Gastrocnemius medialis (tissue), 4 donors: ENCODE data around the gene THBS3.

Source experiments
- POLR2A ChIP-seq, 2 donors: fragments of 450-650 bp; IDR thresholded peaks; one replicate each; pipeline ENCODE4 v1.6.1; 2017; ENCODE audit warnings: antibody characterized with exemption in 2 of 2, mild to moderate bottlenecking in 2 of 2, moderate library complexity in 2 of 2
- TF ChIP-seq, protein P1 (sequence below), 5 experiments: fragments of 450-650 bp in 3 of 5; fragments of 200-600 bp in 2 of 5; sonication (generic) in 2 of 5; IDR thresholded peaks in 4 of 5; conservative IDR thresholded peaks in 1 of 5; 1 replicate in 4 of 5; 2 replicates in 1 of 5; pipeline ENCODE4 v1.5.1; 2016 to 2019; ENCODE audit warnings: antibody characterized with exemption in 5 of 5, mild to moderate bottlenecking in 3 of 5, moderate library complexity in 3 of 5

DNA sequence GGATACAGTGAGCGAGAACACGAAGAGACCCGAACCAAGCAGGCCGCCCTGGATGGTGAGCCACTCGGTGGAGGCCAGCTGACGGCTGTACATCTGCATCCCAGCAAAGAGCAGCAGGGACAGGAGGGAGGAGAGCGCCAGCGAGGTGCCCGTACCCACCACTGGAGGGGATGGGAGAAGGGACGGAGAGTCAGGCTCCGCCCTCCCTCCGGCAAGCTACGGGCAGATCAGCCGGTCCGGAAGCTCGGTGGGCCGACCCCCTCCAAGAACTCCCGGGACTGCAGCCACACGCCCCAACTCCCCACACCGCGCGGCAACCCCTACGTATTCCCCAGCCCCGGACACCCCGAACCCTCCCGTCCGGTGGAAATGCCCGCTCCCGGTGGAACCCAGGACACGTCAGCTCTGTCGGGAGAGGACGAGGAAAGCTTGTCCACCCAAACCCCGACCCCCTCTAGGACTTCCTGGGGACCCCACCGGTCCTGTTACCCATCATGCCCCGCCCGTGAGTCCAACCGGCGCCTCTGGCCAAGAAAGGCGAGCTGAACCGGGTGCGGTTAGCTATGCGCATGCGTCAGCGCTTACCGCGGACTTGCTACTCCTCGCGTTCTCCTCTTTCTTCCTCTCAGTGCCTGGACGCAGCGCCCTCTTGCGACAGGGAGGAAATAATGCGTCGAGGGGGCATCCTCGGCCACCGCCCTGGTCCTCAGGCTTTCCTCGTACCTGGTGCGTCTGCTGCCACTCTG lies 34.8 kb downstream of the THBS3 start, which contains the start of gene KRTCAP2:
- TF ChIP-seq, protein P1, sequence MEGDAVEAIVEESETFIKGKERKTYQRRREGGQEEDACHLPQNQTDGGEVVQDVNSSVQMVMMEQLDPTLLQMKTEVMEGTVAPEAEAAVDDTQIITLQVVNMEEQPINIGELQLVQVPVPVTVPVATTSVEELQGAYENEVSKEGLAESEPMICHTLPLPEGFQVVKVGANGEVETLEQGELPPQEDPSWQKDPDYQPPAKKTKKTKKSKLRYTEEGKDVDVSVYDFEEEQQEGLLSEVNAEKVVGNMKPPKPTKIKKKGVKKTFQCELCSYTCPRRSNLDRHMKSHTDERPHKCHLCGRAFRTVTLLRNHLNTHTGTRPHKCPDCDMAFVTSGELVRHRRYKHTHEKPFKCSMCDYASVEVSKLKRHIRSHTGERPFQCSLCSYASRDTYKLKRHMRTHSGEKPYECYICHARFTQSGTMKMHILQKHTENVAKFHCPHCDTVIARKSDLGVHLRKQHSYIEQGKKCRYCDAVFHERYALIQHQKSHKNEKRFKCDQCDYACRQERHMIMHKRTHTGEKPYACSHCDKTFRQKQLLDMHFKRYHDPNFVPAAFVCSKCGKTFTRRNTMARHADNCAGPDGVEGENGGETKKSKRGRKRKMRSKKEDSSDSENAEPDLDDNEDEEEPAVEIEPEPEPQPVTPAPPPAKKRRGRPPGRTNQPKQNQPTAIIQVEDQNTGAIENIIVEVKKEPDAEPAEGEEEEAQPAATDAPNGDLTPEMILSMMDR (IDR thresholded peaks at IDR 0.05 in 4 of 5, conservative IDR thresholded peaks at IDR 0.05 in 1 of 5), result peak; percentile 71 to 94 (median 93)
- TF ChIP-seq POLR2A (IDR thresholded peaks at IDR 0.05), result peak in 1 of 2 donors; percentile 53
